GM12872 (cell line): ENCODE results near the gene GATA5.

Experiments used
- CTCF ChIP-seq: IDR thresholded peaks from 3 replicates; pipeline ENCODE4 v1.5.1; 2011; ENCODE audit warnings: low read depth, mild to moderate bottlenecking, low read length, moderate library complexity; ENCODE audit not compliant: insufficient read depth

Gene GATA5

GRCh38 chr20:62439218-62439617 is 36.6 kb downstream of the GATA5 start:
- no peak for TF ChIP-seq CTCF

- no peak for TF ChIP-seq CTCF
Measured at GRCh38 chr20:62437927-62438326, 37.9 kb downstream of the GATA5 start.

- no peak for TF ChIP-seq CTCF
Measured at GRCh38 chr20:62437496-62437895, 38.3 kb downstream of the GATA5 start.

- TF ChIP-seq CTCF, result no peak
Measured at GRCh38 chr20:62436692-62437091, 39.1 kb downstream of the GATA5 start.

GRCh38 chr20:62433658-62434497 is 41.9 kb downstream of the GATA5 start:
- TF ChIP-seq CTCF, result no peak

- TF ChIP-seq CTCF, result no peak
Measured at GRCh38 chr20:62430866-62431447, 44.8 kb downstream of the GATA5 start.

GRCh38 chr20:62430311-62430853 is 45.4 kb downstream of the GATA5 start:
- TF ChIP-seq CTCF, result no peak
